HepG2 (cell line): ENCODE results near the gene TLK1. TPM values are rescaled to one million over a fixed set of nuclear protein-coding genes. Genes with fewer than 3 reads are reported as not detected.

Source experiments
- ATF3 ChIP-seq: sonication (generic); formaldehyde crosslinking; IDR thresholded peaks from 2 replicates; pipeline ENCODE4 v1.4.0; 2020; ENCODE audit warnings: missing genetic modification reagents
- HIVEP1 ChIP-seq: sonication (generic); formaldehyde crosslinking; IDR thresholded peaks from 2 replicates; pipeline ENCODE4 v1.4.0; 2020; ENCODE audit warnings: mild to moderate bottlenecking, missing genetic modification reagents
- HOXA5 ChIP-seq: sonication (generic); formaldehyde crosslinking; IDR thresholded peaks from 2 replicates; pipeline ENCODE4 v1.4.0; 2020; ENCODE audit warnings: missing genetic modification reagents
- ISX ChIP-seq: sonication (generic); formaldehyde crosslinking; conservative IDR thresholded peaks from 2 replicates; pipeline ENCODE4 v1.5.0; 2020; ENCODE audit warnings: missing genetic modification reagents
- KDM3A ChIP-seq: IDR thresholded peaks from 2 replicates; pipeline ENCODE4 v1.6.1; 2018; ENCODE audit warnings: low read depth, missing compliant biosample characterization
- MEIS2 ChIP-seq: sonication (generic); formaldehyde crosslinking; IDR thresholded peaks from 2 replicates; pipeline ENCODE4 v1.9.0; 2021; ENCODE audit warnings: mild to moderate bottlenecking, missing genetic modification reagents
- NFRKB ChIP-seq: fragments of 450-650 bp; IDR thresholded peaks from 2 replicates; pipeline ENCODE4 v1.6.1; 2017
- PAF1 ChIP-seq: IDR thresholded peaks from 2 replicates; pipeline ENCODE4 v1.6.1; 2016; ENCODE audit warnings: missing genetic modification reagents, missing compliant biosample characterization
- RXRA ChIP-seq: sonication (generic); formaldehyde crosslinking; IDR thresholded peaks from 2 replicates; pipeline ENCODE4 v1.5.1; 2020; ENCODE audit warnings: missing genetic modification reagents
- TERF1 ChIP-seq: sonication (generic); formaldehyde crosslinking; IDR thresholded peaks from 2 replicates; pipeline ENCODE4 v1.8.0; 2022; ENCODE audit warnings: mild to moderate bottlenecking, missing genetic modification reagents, moderate library complexity
- ZNF18 ChIP-seq: sonication (generic); formaldehyde crosslinking; IDR thresholded peaks from 2 replicates; pipeline ENCODE4 v1.8.0; 2022; ENCODE audit warnings: mild to moderate bottlenecking, missing genetic modification reagents; ENCODE audit not compliant: insufficient replicate concordance
- ZNF253 ChIP-seq: sonication (generic); formaldehyde crosslinking; IDR thresholded peaks from 2 replicates; pipeline ENCODE4 v1.8.0; 2022; ENCODE audit warnings: mild to moderate bottlenecking, missing genetic modification reagents, borderline replicate concordance
- ZNF318 ChIP-seq: sonication (generic); formaldehyde crosslinking; IDR thresholded peaks from 2 replicates; pipeline ENCODE4 v1.4.0; 2020; ENCODE audit warnings: mild to moderate bottlenecking, missing genetic modification reagents
- ZNF335 ChIP-seq: sonication (generic); formaldehyde crosslinking; IDR thresholded peaks from 2 replicates; pipeline ENCODE4 v1.4.0; 2020; ENCODE audit warnings: missing genetic modification reagents
- ZNF546 ChIP-seq: sonication (generic); formaldehyde crosslinking; conservative IDR thresholded peaks from 2 replicates; pipeline ENCODE4 v1.8.1; 2023; ENCODE audit warnings: mild to moderate bottlenecking, missing genetic modification reagents
- ZNF7 ChIP-seq: IDR thresholded peaks from 2 replicates; pipeline ENCODE4 v1.6.1; 2016; ENCODE audit warnings: missing biosample characterization, missing genetic modification reagents
- ZNF784 ChIP-seq: sonication (generic); formaldehyde crosslinking; IDR thresholded peaks from 2 replicates; pipeline ENCODE4 v1.5.1; 2020; ENCODE audit warnings: missing genetic modification reagents, mild to moderate bottlenecking, borderline replicate concordance
- ZNF816 ChIP-seq: sonication (generic); formaldehyde crosslinking; IDR thresholded peaks from 2 replicates; pipeline ENCODE4 v1.8.0; 2022; ENCODE audit warnings: missing genetic modification reagents, mild to moderate bottlenecking, borderline replicate concordance
- polyA plus RNA-seq, 8 experiments: library from polyadenylated mRNA; depleted of rRNA in 3 of 8; stranded (reverse) in 7 of 8; unstranded in 1 of 8; fragments of >200 nt; fragmentation: Illumina TruSeq in 4 of 8; extraction: Trizol in 4 of 8; gene quantifications; 2 replicates each; pipeline versions ENCODE4 v1.2.1 to v1.2.3, GENCODE V29; 2011 to 2016; ENCODE audit warnings: low read depth in 4 of 8, missing spikeins in 1 of 8, mixed read lengths in 1 of 8; ENCODE audit not compliant: insufficient read depth in 1 of 8
- total RNA-seq, 5 experiments: library from RNA; depleted of rRNA; stranded (reverse); fragments of >200 nt; fragmentation: Illumina TruSeq; extraction: Trizol; gene quantifications; 2 replicates each; pipeline ENCODE4 v1.2.3, GENCODE V29; 2016; ENCODE audit warnings: low read depth in 1 of 5

TLK1 gene
- total and polyA plus RNA-seq, 2 of the 13 experiments (the other 11 are each of a cell fraction or from before 2014, with no cell fraction given) = 16.8 to 28.7 TPM

GRCh38 chr2:171165967-171166327 lies 5.3 kb upstream of the TLK1 start (continued):
- TF ChIP-seq ZNF18 (CRISPR knock-in tag) = no peak
- 0 out of 2 replicates have a peak, but pooled peaks have one; percentile 25 for TF ChIP-seq ZNF335 (CRISPR knock-in tag)
- no peak for TF ChIP-seq ISX
- no peak for TF ChIP-seq ZNF816
- no peak for TF ChIP-seq RXRA (CRISPR knock-in tag)
- no peak for TF ChIP-seq ZNF7 (CRISPR knock-in tag)
- no peak for TF ChIP-seq MEIS2 (CRISPR knock-in tag)
- TF ChIP-seq TERF1 (CRISPR knock-in tag) = no peak
- 0 out of 2 replicates have a peak, but pooled peaks have one; percentile 60 for TF ChIP-seq ZNF784 (CRISPR knock-in tag)
- TF ChIP-seq ZNF318 (CRISPR knock-in tag) = no peak
- no peak for TF ChIP-seq NFRKB
- no peak for TF ChIP-seq ZNF546 (CRISPR knock-in tag)
- TF ChIP-seq HOXA5 (CRISPR knock-in tag) = no peak
- no peak for TF ChIP-seq PAF1 (CRISPR knock-in tag)
- TF ChIP-seq KDM3A = no peak
- no peak for TF ChIP-seq ZNF253 (CRISPR knock-in tag)
- no peak for TF ChIP-seq HIVEP1
- TF ChIP-seq ATF3 (CRISPR knock-in tag) = no peak
